ENCODE results near the gene PCDHGA6. TPM values are rescaled to one million over a fixed set of nuclear protein-coding genes. Genes with fewer than 3 reads are reported as not detected.

Gene PCDHGA6
- total RNA-seq, 1 donor from 2014 or later = 2.2 TPM

- no peak for DNase-seq
Observed at GRCh38 chr5:141422742-141423291, 49.1 kb downstream of the PCDHGA6 start.

- no peak for DNase-seq
Observed at GRCh38 chr5:141427783-141428426, 54.2 kb downstream of the PCDHGA6 start.

Other genes starting within 250 kb of the PCDHGA6 start
- gene PCDHB5, start 238.7 kb upstream of the PCDHGA6 start, total RNA-seq = 1.2 and 1.7 TPM in 2 replicates
- 0.05 and 0.17 TPM in 2 replicates for gene PCDHB6, start 223.8 kb upstream of the PCDHGA6 start, total RNA-seq
- 0.68 and 0.74 TPM in 2 replicates for gene PCDHB7, start 201.2 kb upstream of the PCDHGA6 start, total RNA-seq
- 0.14 and 0.34 TPM in 2 replicates for gene PCDHB8, start 196.1 kb upstream of the PCDHGA6 start, total RNA-seq
- 0.17 and 0.23 TPM in 2 replicates for gene PCDHB16, start 191.5 kb upstream of the PCDHGA6 start, total RNA-seq
- 0.14 and 0.17 TPM in 2 replicates for gene PCDHB9, start 186.7 kb upstream of the PCDHGA6 start, total RNA-seq
- 0.51 and 0.70 TPM in 2 replicates for gene PCDHB10, start 181.5 kb upstream of the PCDHGA6 start, total RNA-seq
- gene PCDHB11, start 174.3 kb upstream of the PCDHGA6 start, total RNA-seq = 0.17 and 0.19 TPM in 2 replicates
- gene PCDHB12, start 165.2 kb upstream of the PCDHGA6 start, total RNA-seq = 0.47 and 0.68 TPM in 2 replicates
- gene PCDHB13, start 160.0 kb upstream of the PCDHGA6 start, total RNA-seq = 1.4 TPM in 2 replicates
- gene PCDHB14, start 150.5 kb upstream of the PCDHGA6 start, total RNA-seq = 0.98 and 1.0 TPM in 2 replicates
- gene PCDHB15, start 128.5 kb upstream of the PCDHGA6 start, total RNA-seq = 0.65 and 1.0 TPM in 2 replicates
- gene SLC25A2, start 69.8 kb upstream of the PCDHGA6 start, total RNA-seq = 0.09 and 0.34 TPM in 2 replicates
- 60.6 and 78.3 TPM in 2 replicates for gene TAF7, start 53.1 kb upstream of the PCDHGA6 start, total RNA-seq
- gene PCDHGA1, start 43.4 kb upstream of the PCDHGA6 start, total RNA-seq = 0.33 and 0.34 TPM in 2 replicates
- gene PCDHGA2, start 35.1 kb upstream of the PCDHGA6 start, total RNA-seq = 1.4 TPM in 2 replicates
- gene PCDHGA3, start 30.1 kb upstream of the PCDHGA6 start, total RNA-seq = 0.70 and 1.2 TPM in 2 replicates
- gene PCDHGB1, start 23.8 kb upstream of the PCDHGA6 start, total RNA-seq = 1.4 and 1.5 TPM in 2 replicates
- gene PCDHGA4, start 18.9 kb upstream of the PCDHGA6 start, total RNA-seq = 2.2 and 3.4 TPM in 2 replicates
- gene PCDHGB2, start 13.9 kb upstream of the PCDHGA6 start, total RNA-seq = 0.51 and 1.7 TPM in 2 replicates
- 0.74 and 0.85 TPM in 2 replicates for gene PCDHGA5, start 9.7 kb upstream of the PCDHGA6 start, total RNA-seq
- gene PCDHGB3, start 3.6 kb upstream of the PCDHGA6 start, total RNA-seq = 3.6 and 3.7 TPM in 2 replicates
- gene PCDHGA7, start 8.9 kb downstream of the PCDHGA6 start, total RNA-seq = 1.0 and 1.3 TPM in 2 replicates
- 11.3 and 14.5 TPM in 2 replicates for gene PCDHGB4, start 13.8 kb downstream of the PCDHGA6 start, total RNA-seq
- gene PCDHGA8, start 18.7 kb downstream of the PCDHGA6 start, total RNA-seq = 0.74 and 1.4 TPM in 2 replicates
- 11.9 and 16.7 TPM in 2 replicates for gene PCDHGB5, start 24.1 kb downstream of the PCDHGA6 start, total RNA-seq
- gene PCDHGA9, start 28.9 kb downstream of the PCDHGA6 start, total RNA-seq = 2.9 and 3.6 TPM in 2 replicates
- gene PCDHGB6, start 34.1 kb downstream of the PCDHGA6 start, total RNA-seq = 2.9 and 3.7 TPM in 2 replicates
- gene PCDHGA10, start 39.1 kb downstream of the PCDHGA6 start, total RNA-seq = 4.7 and 6.0 TPM in 2 replicates
- 10.2 and 11.9 TPM in 2 replicates for gene PCDHGB7, start 43.8 kb downstream of the PCDHGA6 start, total RNA-seq
- gene PCDHGA11, start 47.2 kb downstream of the PCDHGA6 start, total RNA-seq = 6.8 and 10.6 TPM in 2 replicates
- 4.1 and 4.6 TPM in 2 replicates for gene PCDHGA12, start 56.6 kb downstream of the PCDHGA6 start, total RNA-seq
- gene PCDHGC3, start 102.1 kb downstream of the PCDHGA6 start, total RNA-seq = 19.4 and 25.1 TPM in 2 replicates
- 1.2 and 1.5 TPM in 2 replicates for gene PCDHGC4, start 111.1 kb downstream of the PCDHGA6 start, total RNA-seq
- 0.56 and 1.5 TPM in 2 replicates for gene PCDHGC5, start 115.2 kb downstream of the PCDHGA6 start, total RNA-seq
- gene DIAPH1, start 245.1 kb downstream of the PCDHGA6 start, total RNA-seq = 42.2 and 91.9 TPM in 2 replicates